ENCODE data around the gene SLC12A7.

GRCh38 chr5:1095990-1096363 is 15.9 kb downstream of the SLC12A7 start:
- TF ChIP-seq CTCF (IDR thresholded peaks at IDR 0.05): no peak
- TF ChIP-seq POLR2A (IDR thresholded peaks at IDR 0.05): no peak
